Adrenal gland (tissue), 5 donors: ENCODE measurements around the gene RIPOR3.

Experiments
- POLR2A ChIP-seq, 2 donors: fragments of 450-650 bp; IDR thresholded peaks; one replicate each; pipeline ENCODE4 v1.6.1; 2017; ENCODE audit warnings: antibody characterized with exemption in 2 of 2, mild to moderate bottlenecking in 2 of 2, moderate library complexity in 1 of 2
- TF ChIP-seq, protein P1 (sequence below), 6 experiments: fragments of 450-650 bp in 4 of 6; fragments of 200-600 bp in 2 of 6; sonication (generic) in 1 of 6; IDR thresholded peaks; 1 replicate in 5 of 6; 2 replicates in 1 of 6; pipeline versions ENCODE4 v1.5.1 to v1.8.0; 2016 to 2021; ENCODE audit warnings: antibody characterized with exemption in 6 of 6, mild to moderate bottlenecking in 2 of 6, moderate library complexity in 1 of 6
- donor health status: DM: no; HTN: no; CAD: no.

DNA sequence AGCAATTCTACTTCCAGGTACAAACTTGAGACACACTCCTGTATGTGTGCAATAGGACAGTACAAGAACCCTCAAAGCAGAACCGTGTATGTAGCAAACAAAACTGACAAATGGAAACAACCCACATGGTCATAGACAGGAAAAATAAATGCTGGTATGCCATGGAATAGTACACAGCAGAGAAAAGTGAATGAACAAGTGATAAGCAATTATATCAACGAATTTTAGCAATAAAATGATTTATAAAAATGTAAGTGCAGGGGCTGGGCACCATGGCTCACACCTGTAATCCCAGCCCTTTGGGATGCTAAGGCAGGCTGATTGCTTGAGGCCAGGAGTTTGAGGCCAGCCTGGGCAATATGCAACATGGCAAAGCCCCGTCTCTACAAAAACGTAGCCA is 9.3 kb downstream of the RIPOR3 start:
- TF ChIP-seq, protein P1, sequence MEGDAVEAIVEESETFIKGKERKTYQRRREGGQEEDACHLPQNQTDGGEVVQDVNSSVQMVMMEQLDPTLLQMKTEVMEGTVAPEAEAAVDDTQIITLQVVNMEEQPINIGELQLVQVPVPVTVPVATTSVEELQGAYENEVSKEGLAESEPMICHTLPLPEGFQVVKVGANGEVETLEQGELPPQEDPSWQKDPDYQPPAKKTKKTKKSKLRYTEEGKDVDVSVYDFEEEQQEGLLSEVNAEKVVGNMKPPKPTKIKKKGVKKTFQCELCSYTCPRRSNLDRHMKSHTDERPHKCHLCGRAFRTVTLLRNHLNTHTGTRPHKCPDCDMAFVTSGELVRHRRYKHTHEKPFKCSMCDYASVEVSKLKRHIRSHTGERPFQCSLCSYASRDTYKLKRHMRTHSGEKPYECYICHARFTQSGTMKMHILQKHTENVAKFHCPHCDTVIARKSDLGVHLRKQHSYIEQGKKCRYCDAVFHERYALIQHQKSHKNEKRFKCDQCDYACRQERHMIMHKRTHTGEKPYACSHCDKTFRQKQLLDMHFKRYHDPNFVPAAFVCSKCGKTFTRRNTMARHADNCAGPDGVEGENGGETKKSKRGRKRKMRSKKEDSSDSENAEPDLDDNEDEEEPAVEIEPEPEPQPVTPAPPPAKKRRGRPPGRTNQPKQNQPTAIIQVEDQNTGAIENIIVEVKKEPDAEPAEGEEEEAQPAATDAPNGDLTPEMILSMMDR (IDR thresholded peaks at IDR 0.05) = no peak
- no peak for TF ChIP-seq POLR2A (IDR thresholded peaks at IDR 0.05)
